ENCODE data around the gene PLCXD1. TPM values are rescaled to one million over a fixed set of nuclear protein-coding genes. Genes with fewer than 3 reads are reported as not detected.
"Not testable (repeated sequence)": the region's sequence is repeated elsewhere in the genome, so short reads cannot be mapped to it uniquely, and the experiment has no call there.

The PLCXD1 gene
- total RNA-seq, 1 donor from 2014 or later, result 14.0 TPM

DNA sequence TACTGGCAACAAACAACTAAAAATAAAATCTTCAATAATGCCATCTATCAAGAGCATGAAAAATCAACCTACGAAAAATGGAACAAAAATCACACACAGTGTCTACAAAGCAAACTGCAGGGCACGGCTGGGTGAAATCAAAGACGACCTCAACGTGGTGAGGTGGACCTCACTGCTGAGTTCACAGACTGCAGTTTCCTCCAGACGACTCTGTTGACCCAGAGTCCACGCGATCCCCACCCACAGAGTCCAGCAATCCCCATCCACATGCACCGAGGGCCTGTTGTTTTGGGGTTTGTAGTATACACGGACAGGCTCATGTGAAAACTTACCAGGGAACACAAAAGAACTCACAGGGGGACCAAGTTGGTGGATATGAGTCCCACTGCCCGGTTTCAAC lies 68.5 kb downstream of the PLCXD1 start:
- no peak for DNase-seq (ENCODE audit: extremely low spot score in 2 of 2)
- Histone ChIP-seq H3K9me3 (no peaks in the 10 kb centered on the region), H3K4me1 (no peaks in the 10 kb centered on the region), H3K27ac (no peak overlapping the region), H3K4me3 (no peak overlapping the region), H3K36me3 (peaks cover 0 to 14% of the 10 kb centered on the region in 2 donors), H3K27me3 (no peaks in the 10 kb centered on the region)
- TF ChIP-seq, protein P1, sequence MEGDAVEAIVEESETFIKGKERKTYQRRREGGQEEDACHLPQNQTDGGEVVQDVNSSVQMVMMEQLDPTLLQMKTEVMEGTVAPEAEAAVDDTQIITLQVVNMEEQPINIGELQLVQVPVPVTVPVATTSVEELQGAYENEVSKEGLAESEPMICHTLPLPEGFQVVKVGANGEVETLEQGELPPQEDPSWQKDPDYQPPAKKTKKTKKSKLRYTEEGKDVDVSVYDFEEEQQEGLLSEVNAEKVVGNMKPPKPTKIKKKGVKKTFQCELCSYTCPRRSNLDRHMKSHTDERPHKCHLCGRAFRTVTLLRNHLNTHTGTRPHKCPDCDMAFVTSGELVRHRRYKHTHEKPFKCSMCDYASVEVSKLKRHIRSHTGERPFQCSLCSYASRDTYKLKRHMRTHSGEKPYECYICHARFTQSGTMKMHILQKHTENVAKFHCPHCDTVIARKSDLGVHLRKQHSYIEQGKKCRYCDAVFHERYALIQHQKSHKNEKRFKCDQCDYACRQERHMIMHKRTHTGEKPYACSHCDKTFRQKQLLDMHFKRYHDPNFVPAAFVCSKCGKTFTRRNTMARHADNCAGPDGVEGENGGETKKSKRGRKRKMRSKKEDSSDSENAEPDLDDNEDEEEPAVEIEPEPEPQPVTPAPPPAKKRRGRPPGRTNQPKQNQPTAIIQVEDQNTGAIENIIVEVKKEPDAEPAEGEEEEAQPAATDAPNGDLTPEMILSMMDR (IDR thresholded peaks at IDR 0.05), result no peak
- TF ChIP-seq POLR2AphosphoS5 (IDR thresholded peaks at IDR 0.05; ENCODE audit: insufficient read depth in 1 of 2, low read depth in 1 of 2) (no peak), POLR2A (IDR thresholded peaks at IDR 0.05) (no peak)
- intact Hi-C loops (cut with DNase I), result no loop called here

DNA sequence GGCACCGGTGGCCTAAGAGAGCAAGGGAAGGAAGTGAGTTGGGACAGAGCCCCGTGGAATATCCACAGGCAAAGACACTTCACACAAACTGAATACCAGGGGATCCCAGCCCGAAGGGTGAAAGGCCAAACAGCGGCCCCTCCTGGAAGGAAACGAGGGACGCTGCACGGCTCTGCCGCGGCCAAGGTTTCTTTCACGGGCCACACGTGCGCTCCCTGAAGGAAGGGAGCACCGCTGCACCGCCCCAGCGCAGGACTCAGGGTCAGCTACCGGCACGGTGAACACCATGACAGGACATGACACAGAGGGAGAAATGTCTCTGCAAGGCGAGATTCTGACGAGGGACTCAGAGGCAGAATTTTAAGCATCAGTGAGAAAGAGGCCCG lies 69.0 kb downstream of the PLCXD1 start:
- intact Hi-C loops (cut with DNase I), result no loop called here
- Histone ChIP-seq H3K4me1 (no peaks in the 10 kb centered on the region), H3K27me3 (no peaks in the 10 kb centered on the region), H3K4me3 (no peak overlapping the region), H3K36me3 (peaks cover 0 to 10% of the 10 kb centered on the region in 2 donors), H3K9me3 (no peaks in the 10 kb centered on the region), H3K27ac (no peak overlapping the region)
- TF ChIP-seq, protein P1 (IDR thresholded peaks at IDR 0.05), result no peak
- TF ChIP-seq POLR2A (IDR thresholded peaks at IDR 0.05) (no peak), POLR2AphosphoS5 (IDR thresholded peaks at IDR 0.05; ENCODE audit: insufficient read depth in 1 of 2, low read depth in 1 of 2) (no peak)
- DNase-seq (ENCODE audit: extremely low spot score in 2 of 2), result no peak

DNA sequence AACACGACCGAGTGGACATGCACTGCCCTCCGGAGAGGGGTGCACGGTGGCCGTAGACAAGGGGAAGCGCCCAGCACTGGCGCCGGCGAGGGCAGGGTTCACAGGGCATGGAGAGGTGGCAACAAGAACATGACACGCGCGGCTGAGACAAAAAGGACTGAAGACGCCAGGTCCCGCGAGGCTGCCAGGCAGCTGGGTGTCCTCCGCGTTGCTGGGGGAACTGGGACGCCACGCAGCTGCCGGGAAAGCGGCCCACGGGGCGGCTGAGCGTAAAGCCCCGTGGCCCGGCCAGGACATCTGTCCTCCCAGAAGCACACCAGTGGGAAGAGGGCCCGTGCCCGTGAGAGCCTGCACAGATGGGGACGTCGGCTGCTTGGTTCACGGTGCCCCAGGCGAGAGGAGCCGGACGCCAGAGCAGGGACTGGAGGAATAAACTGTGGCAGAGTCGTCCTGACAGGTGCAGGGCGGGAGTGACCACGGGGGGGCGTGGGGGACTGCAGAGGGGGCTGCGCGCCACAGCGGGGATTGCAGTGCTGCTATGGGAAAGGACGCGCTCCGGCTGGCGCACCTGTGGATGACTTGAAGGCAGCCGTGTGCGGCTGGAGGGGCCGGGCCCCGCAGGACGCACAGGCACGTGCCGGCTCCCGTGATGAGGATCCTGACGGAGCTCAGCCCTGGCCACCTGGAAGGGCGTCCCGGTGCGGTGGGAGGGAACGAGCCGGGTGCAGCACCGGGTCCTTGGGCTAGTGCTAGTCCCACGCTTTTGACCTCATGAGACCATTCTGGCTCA lies 69.5 kb downstream of the PLCXD1 start:
- intact Hi-C loops (cut with DNase I), result no loop called here
- peaks cover 0 to 6% of the 10 kb centered on the region in 2 donors for H3K36me3 ChIP-seq
- no peak for DNase-seq (ENCODE audit: extremely low spot score in 2 of 2)

DNA sequence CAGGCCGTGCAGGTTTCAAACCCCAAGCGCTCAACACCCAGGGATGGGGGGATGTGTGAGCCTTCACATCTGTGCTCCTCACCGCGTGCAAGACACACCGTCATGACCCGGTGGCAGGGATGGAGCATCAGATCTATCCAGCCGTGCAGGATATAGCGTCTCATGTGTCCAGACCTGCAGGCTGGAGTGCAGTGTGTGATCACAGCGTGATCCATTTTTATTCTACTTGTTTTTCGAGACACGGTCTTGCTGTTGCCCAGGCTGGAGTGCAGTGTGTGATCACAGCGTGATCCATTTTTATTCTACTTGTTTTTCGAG lies 70.1 kb downstream of the PLCXD1 start:
- H3K27me3 ChIP-seq; H3K4me3 ChIP-seq; H3K9me3 ChIP-seq; H3K4me1 ChIP-seq; H3K36me3 ChIP-seq; H3K27ac ChIP-seq; intact Hi-C loops (cut with DNase I); DNase-seq (ENCODE audit: extremely low spot score in 2 of 2): not testable (repeated sequence)

More for the DNA sequence above, 69.5 kb downstream of the PLCXD1 start:
- no peak overlapping the region for H3K4me3 ChIP-seq
- TF ChIP-seq, protein P1 (IDR thresholded peaks at IDR 0.05), result no peak
- no peak for TF ChIP-seq POLR2AphosphoS5 (IDR thresholded peaks at IDR 0.05; ENCODE audit: insufficient read depth in 1 of 2, low read depth in 1 of 2)
- TF ChIP-seq POLR2A (IDR thresholded peaks at IDR 0.05), result no peak
- no peaks in the 10 kb centered on the region for H3K9me3 ChIP-seq
- H3K27me3 ChIP-seq, result no peaks in the 10 kb centered on the region
- H3K27ac ChIP-seq, result no peak overlapping the region
- no peaks in the 10 kb centered on the region for H3K4me1 ChIP-seq

DNA sequence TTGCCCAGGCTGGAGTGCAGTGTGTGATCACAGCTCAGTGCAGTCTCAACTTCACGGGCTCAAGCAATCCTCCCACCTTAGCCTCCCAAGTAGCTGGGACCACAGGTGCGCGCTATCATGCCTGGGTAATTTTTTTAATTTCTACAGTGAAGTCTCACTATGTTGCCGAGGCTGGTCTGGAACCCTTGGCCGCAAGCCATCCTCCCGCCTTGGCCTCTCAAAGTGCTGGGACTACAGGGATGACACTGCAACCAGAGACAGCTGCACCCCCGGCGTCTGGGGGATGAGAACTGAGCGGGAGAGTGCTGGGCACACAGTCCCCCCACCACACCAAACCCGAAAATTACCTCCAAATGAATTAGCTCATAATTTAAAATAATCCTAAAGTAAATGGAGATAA lies 70.6 kb downstream of the PLCXD1 start:
- Histone ChIP-seq H3K27ac (no peak overlapping the region), H3K27me3 (no peaks in the 10 kb centered on the region), H3K9me3 (no peaks in the 10 kb centered on the region), H3K36me3 (no peaks in the 10 kb centered on the region), H3K4me3 (no peak overlapping the region), H3K4me1 (no peaks in the 10 kb centered on the region)
- no peak for DNase-seq (ENCODE audit: extremely low spot score in 2 of 2)
- intact Hi-C loops (cut with DNase I), result no loop called here
- no peak for TF ChIP-seq POLR2AphosphoS5 (IDR thresholded peaks at IDR 0.05; ENCODE audit: insufficient read depth in 1 of 2, low read depth in 1 of 2)
- TF ChIP-seq, protein P1 (IDR thresholded peaks at IDR 0.05), result no peak
- TF ChIP-seq POLR2A (IDR thresholded peaks at IDR 0.05), result no peak

All from vagina (tissue), 2 donors.